GM13976 (cell line): ENCODE results near the gene IRF6.

Source experiments
- DNase-seq: peaks from one replicate; pipeline ENCODE4 v3.0.0; 2012; ENCODE audit warnings: low spot score
- in situ Hi-C: fragments of 300-500 bp; cut with MboI; formaldehyde crosslinking; loops from one replicate; pipeline ENCODE4 v1.12.0; 2022; ENCODE audit warnings: low sequenced_read_pairs, mixed read lengths, inconsistent platforms; ENCODE audit not compliant: unreplicated experiment
- TF ChIP-seq, protein P1 (sequence below): IDR thresholded peaks from 2 replicates; pipeline ENCODE4 v1.5.1; 2012; ENCODE audit warnings: borderline replicate concordance, mild to moderate bottlenecking; ENCODE audit not compliant: insufficient read depth; ENCODE audit errors: extremely low read depth, missing control alignments, control extremely low read depth

Gene IRF6

DNA sequence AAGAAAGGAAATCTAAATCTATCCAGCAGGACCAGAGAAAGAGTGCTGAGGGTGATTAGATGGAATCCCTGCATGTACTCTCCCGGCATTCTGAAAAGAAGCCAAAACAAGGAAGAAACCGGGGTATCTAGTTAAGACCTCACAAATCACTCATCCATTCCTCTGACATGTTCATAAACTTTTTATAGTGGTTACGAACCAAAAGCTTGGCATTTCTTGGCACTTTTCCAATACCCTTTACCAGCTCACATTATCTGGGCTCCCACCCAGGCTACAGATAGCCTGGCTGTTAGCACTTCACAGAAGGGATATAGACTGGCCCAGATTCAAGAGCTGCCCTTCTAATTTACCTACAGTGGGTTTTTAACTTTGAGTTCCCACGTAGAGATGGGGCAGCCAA lies 19.8 kb downstream of the IRF6 start:
- TF ChIP-seq, protein P1, sequence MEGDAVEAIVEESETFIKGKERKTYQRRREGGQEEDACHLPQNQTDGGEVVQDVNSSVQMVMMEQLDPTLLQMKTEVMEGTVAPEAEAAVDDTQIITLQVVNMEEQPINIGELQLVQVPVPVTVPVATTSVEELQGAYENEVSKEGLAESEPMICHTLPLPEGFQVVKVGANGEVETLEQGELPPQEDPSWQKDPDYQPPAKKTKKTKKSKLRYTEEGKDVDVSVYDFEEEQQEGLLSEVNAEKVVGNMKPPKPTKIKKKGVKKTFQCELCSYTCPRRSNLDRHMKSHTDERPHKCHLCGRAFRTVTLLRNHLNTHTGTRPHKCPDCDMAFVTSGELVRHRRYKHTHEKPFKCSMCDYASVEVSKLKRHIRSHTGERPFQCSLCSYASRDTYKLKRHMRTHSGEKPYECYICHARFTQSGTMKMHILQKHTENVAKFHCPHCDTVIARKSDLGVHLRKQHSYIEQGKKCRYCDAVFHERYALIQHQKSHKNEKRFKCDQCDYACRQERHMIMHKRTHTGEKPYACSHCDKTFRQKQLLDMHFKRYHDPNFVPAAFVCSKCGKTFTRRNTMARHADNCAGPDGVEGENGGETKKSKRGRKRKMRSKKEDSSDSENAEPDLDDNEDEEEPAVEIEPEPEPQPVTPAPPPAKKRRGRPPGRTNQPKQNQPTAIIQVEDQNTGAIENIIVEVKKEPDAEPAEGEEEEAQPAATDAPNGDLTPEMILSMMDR, result no peak
- in situ Hi-C loops, result no loop called here
- no peak for DNase-seq

DNA sequence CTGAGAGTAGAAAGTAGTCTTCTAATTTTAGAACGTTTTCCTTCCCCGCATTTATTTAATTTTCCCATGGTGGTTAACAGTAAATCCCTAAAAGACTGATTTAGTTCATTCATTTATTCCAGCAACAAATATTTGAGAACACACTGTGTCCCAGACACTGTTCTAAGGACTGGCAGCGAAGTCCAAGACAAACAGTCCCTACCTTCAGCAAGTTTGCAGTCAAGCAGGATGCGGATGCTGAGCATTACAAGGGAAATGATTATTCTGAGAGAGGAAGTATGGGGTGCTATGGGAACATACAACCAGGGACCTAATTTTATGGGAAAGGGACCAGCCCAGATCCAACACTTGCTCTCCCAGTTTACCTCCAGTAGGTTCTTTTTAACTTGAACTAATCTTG lies 20.4 kb downstream of the IRF6 start:
- DNase-seq, result no peak
- TF ChIP-seq, protein P1, result no peak
- in situ Hi-C loops, result no loop called here

DNA sequence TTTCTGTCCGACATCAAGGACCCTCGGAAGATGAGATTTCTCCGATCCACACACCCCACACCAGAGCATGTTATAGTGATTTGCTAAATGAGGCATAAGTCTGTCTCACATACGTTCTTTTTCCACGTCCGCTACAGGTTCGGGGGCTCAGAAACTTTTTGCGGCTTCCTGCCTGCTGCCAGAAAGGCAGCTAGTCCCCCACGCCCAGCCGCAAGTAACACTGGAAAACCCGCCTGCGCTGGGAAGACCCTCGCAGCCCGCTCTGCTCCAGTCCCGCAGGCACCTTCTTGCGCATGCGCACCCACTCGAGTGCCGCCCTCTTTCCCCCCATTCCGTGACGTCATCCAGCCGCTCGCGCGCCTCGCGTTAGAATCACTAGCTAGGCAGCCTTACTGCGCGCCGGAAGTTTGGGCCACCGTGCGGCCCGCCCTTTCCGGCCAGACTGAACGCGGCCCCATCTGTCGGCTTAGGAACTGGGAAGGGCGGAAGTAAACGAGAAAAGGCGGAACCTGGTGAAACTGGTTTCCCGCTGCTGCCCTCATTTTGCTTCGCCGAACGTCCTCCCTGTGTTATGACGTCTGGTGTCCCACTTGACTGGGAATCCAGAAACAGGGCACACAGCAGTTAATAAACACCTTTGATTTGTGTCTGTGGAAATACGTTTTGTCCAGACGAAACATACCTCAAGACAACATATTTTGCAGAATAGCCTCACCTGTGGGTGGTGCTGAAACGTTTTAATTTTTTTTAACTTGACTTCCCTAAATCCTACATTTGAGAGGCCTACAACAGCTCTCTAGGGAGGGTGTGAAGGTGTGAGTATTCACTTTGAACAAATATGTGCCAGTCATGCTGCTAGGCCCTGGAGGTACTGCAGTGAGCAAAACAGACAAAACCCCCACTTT lies 21.4 kb downstream of the IRF6 start, which contains the start of gene C1orf74:
Gene C1orf74 (minus strand): TSS at position 295 of the 905 bp plus-strand sequence. CDS start 925 bp downstream, outside the sequence.
- peak; percentile 98 for DNase-seq
- in situ Hi-C loops, result no loop called here
- TF ChIP-seq, protein P1, result no peak

DNA sequence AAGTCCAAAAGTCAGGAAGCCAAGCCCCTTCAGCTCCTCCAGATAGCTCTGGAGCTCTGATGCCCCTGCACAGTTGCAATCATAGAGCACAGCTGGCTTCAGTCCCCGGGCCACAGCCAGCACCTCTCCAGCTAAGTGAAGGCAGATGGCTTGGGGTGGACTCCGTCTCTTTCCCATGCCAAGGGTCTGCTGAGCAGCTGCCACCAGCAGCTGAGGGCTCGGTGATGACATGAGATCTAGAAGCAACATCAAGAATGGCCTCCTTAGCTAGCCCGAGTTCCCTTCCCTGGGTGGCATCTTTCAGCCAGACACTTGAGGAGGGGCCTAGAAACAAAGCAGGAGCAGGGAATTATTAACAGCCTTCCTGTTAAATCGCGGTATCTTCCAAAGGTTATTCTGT lies 22.6 kb downstream of the IRF6 start:
- no peak for DNase-seq
- TF ChIP-seq, protein P1, result no peak
- in situ Hi-C loops, result no loop called here

DNA sequence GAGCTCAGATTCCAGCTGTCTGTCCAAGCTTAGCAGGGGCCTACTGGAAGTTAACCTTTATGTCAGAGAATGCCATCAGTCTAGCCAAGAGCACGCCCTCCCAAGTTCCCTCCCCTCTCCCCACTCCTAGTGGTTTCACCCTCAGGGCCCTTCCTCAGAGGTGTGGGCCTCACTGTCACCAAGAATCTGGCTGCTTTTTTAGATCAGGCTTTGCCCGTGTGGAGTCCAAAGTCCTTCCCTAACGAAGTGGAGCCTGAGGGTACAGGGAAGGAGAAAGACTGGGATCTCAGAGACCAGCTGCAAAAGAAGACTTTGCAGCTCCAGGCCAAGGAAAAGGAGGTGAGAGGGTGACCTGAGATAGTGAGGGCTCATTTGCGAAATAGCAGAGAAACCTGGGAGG lies 25.7 kb downstream of the IRF6 start:
- TF ChIP-seq, protein P1, result no peak
- no peak for DNase-seq
- in situ Hi-C loops, result no loop called here

DNA sequence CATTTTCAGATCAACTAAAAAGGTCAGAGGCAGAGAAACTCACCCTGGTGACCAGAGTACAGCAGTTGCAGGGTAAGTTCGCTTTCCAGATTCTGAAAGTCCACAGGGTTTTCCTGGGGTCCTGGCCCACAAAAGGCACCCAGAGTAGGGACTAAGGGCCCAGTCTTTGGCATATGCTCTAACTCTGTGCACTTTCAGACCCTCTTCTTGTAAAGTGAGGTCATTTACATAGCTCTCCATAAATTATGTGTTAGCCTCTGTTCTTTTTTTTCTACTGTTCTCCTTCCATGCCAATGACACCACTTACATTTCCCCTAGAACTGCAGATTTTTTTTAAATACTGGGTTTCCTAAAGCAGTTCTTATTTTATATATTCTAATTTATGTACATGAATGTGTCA lies 27.8 kb downstream of the IRF6 start:
- DNase-seq, result no peak
- in situ Hi-C loops, result no loop called here
- TF ChIP-seq, protein P1, result no peak
